ENCODE measurements around the gene CLDN11. TPM values are rescaled to one million over a fixed set of nuclear protein-coding genes. Genes with fewer than 3 reads are reported as not detected.

CLDN11 gene
- 10 to 100 TPM; 26.5 to 41.5 TPM for total RNA-seq
- long read RNA-seq, donor 1: 0 reads
- long read RNA-seq, donor 2, partial matches to known transcripts: 0 of 1 reads
- long read RNA-seq, donor 2, other reads (novel, unspliced or antisense): 0 of 1 reads

GRCh38 chr3:170418422-170419398, at the start of gene CLDN11:
Gene CLDN11, plus strand, starts transcription at chr3:170418868. Its CDS starts 199 bp downstream, at chr3:170419067.
- peak; percentile 84 for DNase-seq (ENCODE audit: low spot score)
- intact Hi-C loops (cut with DNase I): loop anchor here in 1 of 2 donors (5.0 kb wide), 1 partner anchor 394 kb away; no protein-coding TSS in a partner anchor

DNA sequence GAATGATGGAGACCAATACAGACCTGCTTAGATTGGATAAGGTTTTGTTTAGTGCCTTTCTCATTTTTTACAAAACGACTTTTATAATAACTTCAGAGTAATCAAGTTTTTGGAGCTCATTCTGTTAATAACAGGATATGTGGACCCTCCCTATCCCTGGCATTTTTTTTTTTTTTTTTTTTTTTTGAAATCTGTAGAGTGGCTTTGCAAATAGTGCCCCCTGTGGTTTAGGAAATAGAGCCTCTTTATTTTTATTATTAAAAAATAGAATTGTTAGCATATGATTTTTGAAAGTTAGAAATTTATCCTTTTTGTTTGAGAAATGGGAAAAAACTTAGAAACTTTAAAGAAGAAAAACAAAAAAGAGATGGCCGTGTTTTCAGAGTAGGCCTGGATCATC, 49.7 kb upstream of the CLDN11 start:
- intact Hi-C loops (cut with DNase I): loop anchor here in 1 of 2 donors (10.0 kb wide), 1 partner anchor 54 kb away; no protein-coding TSS in a partner anchor
- DNase-seq (ENCODE audit: low spot score): no peak

DNA sequence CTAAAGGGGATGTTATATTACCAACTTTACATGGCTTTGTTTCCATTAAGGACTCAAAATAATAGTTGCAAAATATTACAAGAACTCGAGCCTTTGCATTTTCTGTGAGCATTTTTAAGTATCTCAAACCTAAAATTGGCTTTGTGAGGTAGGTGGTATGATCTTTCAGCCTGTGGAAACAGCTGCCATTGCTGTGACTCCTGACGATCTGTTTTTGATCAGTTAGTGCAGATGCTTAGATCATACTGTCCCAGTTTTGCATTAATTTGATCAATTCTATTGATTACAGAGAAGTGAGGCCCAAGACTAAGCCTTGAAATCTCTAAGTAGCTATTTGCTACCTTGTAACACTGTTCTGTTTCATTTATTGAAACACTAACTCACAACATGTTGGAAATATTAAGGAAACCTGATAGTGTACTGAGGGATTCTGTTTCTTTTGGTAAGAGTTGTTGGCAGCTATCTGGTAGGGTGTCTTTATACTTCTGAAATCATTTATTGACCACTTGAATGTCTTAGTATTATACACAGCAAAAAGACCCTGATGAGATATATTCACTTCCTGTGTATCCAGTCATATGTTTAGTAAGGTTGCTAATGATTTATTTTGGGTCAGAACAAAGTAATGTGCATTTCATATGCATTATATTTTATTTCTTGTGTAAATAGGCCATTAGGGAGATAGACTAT, 46.3 kb upstream of the CLDN11 start:
- intact Hi-C loops (cut with DNase I): no loop called here
- no peak for DNase-seq (ENCODE audit: low spot score)

- intact Hi-C loops (cut with DNase I): no loop called here
- no peak for DNase-seq (ENCODE audit: low spot score)
These were observed 35.1 kb upstream of the CLDN11 start for GRCh38 chr3:170383567-170383966.

- intact Hi-C loops (cut with DNase I): loop anchor here in 1 of 2 donors (5.0 kb wide), 1 partner anchor 996 kb away; no protein-coding TSS in a partner anchor
- no peak for DNase-seq (ENCODE audit: low spot score)
These were observed 32.2 kb upstream of the CLDN11 start for GRCh38 chr3:170386468-170386867.

GRCh38 chr3:170387950-170388349, 30.7 kb upstream of the CLDN11 start:
- no peak for DNase-seq (ENCODE audit: low spot score)
- intact Hi-C loops (cut with DNase I): loop anchor here in 1 of 2 donors (5.0 kb wide), 1 partner anchor 994 kb away; no protein-coding TSS in a partner anchor

- intact Hi-C loops (cut with DNase I): no loop called here
- no peak for DNase-seq (ENCODE audit: low spot score)
These were observed 27.6 kb upstream of the CLDN11 start for GRCh38 chr3:170391108-170391507.

DNA sequence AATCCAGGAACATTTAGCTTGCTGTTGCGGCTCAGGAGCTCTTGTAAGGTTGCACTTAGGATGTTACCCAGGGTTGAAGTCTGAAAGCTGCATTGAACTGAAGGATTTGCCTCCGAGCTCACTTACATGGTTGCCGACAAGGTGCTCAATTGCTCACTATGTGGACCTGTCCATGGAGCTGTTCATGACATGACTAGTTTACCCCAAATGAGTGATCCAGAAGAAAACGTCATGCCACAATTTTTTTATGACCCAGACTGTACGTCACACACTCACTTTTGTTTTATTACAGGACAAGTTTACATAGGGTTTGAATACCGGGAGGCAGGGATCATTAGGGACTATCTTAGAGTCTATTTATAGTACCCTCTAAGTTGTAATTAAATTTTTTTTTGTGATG, 21.0 kb upstream of the CLDN11 start:
- no peak for DNase-seq (ENCODE audit: low spot score)
- intact Hi-C loops (cut with DNase I): no loop called here

DNA sequence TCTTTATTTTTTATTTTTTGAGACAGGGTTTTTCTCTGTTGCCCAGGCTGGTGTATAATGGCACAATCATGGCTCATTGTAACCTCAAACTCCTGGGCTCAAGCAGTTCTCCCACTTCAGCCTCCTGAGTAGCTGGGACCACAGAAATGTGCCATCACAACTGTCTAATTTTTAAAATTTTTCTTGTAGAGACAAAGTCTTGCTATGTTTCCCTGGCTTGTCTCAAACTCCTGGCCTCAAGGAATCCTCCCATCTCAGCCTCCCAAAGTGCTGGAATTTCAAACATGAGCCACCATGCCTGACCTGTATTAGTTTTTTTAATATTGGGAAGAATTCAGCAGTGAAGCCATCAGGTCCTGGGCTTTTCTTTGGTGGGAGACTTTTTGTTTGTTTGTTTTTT, 13.6 kb upstream of the CLDN11 start:
- no peak for DNase-seq (ENCODE audit: low spot score)
- intact Hi-C loops (cut with DNase I): loop anchor here in 1 of 2 donors (10.0 kb wide), 1 partner anchor 90 kb away; no protein-coding TSS in a partner anchor

GRCh38 chr3:170410428-170411029, 8.1 kb upstream of the CLDN11 start:
- intact Hi-C loops (cut with DNase I): loop anchor here in 1 of 2 donors (5.0 kb wide), 1 partner anchor 402 kb away; no protein-coding TSS in a partner anchor
- DNase-seq (ENCODE audit: low spot score): no peak

DNA sequence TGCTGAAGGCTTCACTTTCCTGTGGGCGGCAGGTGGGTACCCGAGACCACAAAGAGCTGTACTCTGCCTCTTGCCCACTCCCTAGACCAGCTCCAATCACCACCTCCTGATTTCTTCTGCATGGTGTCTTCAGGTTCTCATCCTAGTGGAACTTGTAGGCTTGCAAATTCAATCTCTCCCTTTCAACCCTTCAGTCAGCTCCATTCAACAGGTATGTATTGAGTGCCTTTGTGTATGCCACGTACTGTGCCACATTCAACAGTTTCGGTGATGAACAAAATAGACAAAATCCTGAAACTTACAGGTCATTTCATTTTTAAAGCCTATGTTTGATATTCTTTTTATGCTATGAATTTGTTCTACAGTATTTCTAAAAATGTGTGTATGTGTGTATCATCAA, 5.4 kb upstream of the CLDN11 start:
- DNase-seq (ENCODE audit: low spot score): no peak
- intact Hi-C loops (cut with DNase I): loop anchor here in 1 of 2 donors (5.0 kb wide), 1 partner anchor 399 kb away; no protein-coding TSS in a partner anchor

DNA sequence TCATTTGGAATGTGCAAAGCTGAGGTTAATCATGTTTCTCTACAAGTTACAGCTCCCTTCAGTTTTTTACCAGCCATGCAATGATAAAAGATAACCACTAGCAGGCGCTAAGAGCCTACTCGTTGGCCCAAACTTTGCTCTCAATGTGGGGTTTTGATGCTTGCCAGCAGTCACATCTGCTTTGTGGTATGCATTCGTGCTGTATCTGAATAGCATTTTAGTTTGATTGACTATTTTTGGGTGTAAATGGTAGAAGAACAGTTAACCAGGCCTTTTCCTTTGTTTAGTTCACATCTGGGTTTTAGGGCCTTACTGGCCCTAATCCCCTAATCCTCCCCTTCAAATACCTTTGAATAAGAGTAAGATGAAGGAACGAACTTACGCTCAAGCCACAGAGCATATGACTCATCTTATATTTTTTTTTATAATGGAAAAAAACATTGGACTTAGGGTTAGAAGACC, 4.4 kb upstream of the CLDN11 start:
- intact Hi-C loops (cut with DNase I): loop anchor here in 1 of 2 donors (5.0 kb wide), 1 partner anchor 398 kb away; no protein-coding TSS in a partner anchor
- no peak for DNase-seq (ENCODE audit: low spot score)

- intact Hi-C loops (cut with DNase I): loop anchor here in 1 of 2 donors (5.0 kb wide), 1 partner anchor 395 kb away; no protein-coding TSS in a partner anchor
- DNase-seq (ENCODE audit: low spot score): no peak
These were observed 1.6 kb upstream of the CLDN11 start for GRCh38 chr3:170417090-170417489.

- DNase-seq (ENCODE audit: low spot score): peak; percentile 84
- intact Hi-C loops (cut with DNase I): loop anchor here in 1 of 2 donors (5.0 kb wide), 1 partner anchor 393 kb away; no protein-coding TSS in a partner anchor
These were observed 954 bp downstream of the CLDN11 start for GRCh38 chr3:170419557-170420087.

- no peak for DNase-seq (ENCODE audit: low spot score)
- intact Hi-C loops (cut with DNase I): no loop called here
These were observed 1.7 kb downstream of the CLDN11 start for GRCh38 chr3:170420307-170420821.

DNA sequence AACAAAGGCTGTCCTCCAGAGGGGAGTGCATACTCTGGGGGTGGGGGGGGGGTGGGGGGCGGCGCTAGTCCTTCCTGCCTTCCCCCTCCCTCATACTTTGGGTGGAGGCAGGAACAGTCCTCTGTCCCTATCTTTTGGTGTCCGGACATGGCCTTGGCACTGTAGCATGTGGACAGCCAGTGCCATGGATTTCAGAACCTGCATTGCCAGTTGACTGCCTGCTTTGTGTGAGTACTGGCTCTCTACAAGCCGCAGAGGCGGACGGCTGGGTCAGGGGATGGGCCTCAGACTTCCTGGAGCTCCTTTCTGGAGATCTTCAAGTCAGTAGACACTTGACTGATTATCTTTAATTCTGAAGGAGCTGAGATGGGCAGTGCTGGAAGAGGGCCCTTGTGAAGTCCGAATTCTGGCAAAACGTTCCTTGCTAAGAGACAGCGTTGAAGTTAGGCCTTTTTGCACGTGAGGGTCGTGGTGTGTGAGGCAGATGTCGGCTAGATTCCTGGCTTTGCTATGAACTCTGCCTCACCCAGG, 2.5 kb downstream of the CLDN11 start:
- no peak for DNase-seq (ENCODE audit: low spot score)
- intact Hi-C loops (cut with DNase I): no loop called here

- intact Hi-C loops (cut with DNase I): no loop called here
- no peak for DNase-seq (ENCODE audit: low spot score)
These were observed 3.1 kb downstream of the CLDN11 start for GRCh38 chr3:170421758-170422157.

- no peak for DNase-seq (ENCODE audit: low spot score)
- intact Hi-C loops (cut with DNase I): no loop called here
These were observed 4.4 kb downstream of the CLDN11 start for GRCh38 chr3:170423001-170423615.

Measured in posterior vena cava (tissue), 2 donors.